GM12873 (cell line): ENCODE data around the gene HYCC1.

Experiments
- TF ChIP-seq, protein P1 (sequence below): IDR thresholded peaks from 2 replicates; pipeline ENCODE4 v1.5.1; 2012; ENCODE audit warnings: low read depth, mild to moderate bottlenecking, moderate library complexity, low read length, control low read depth; ENCODE audit not compliant: insufficient read depth; ENCODE audit errors: missing control alignments

The HYCC1 gene

DNA sequence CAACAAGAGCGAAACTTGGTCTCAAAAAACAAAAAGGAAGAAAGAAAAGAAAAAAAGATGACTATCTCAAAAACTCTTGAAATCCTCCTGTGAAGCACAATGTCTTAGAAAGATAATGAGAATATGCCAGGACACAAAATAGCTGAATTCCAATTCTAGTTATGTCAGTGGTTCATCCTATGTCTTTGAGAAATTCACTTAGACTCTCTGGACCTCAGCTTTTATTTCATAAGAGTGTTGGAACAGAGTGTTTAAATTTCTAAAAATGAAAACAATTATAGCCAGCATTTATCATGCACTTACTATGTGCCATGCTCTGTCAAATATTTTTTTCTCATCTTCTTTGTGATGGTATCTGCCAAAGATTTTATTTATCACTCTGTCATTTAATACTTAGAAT, 13.3 kb upstream of the HYCC1 start:
- TF ChIP-seq, protein P1, sequence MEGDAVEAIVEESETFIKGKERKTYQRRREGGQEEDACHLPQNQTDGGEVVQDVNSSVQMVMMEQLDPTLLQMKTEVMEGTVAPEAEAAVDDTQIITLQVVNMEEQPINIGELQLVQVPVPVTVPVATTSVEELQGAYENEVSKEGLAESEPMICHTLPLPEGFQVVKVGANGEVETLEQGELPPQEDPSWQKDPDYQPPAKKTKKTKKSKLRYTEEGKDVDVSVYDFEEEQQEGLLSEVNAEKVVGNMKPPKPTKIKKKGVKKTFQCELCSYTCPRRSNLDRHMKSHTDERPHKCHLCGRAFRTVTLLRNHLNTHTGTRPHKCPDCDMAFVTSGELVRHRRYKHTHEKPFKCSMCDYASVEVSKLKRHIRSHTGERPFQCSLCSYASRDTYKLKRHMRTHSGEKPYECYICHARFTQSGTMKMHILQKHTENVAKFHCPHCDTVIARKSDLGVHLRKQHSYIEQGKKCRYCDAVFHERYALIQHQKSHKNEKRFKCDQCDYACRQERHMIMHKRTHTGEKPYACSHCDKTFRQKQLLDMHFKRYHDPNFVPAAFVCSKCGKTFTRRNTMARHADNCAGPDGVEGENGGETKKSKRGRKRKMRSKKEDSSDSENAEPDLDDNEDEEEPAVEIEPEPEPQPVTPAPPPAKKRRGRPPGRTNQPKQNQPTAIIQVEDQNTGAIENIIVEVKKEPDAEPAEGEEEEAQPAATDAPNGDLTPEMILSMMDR = no peak

DNA sequence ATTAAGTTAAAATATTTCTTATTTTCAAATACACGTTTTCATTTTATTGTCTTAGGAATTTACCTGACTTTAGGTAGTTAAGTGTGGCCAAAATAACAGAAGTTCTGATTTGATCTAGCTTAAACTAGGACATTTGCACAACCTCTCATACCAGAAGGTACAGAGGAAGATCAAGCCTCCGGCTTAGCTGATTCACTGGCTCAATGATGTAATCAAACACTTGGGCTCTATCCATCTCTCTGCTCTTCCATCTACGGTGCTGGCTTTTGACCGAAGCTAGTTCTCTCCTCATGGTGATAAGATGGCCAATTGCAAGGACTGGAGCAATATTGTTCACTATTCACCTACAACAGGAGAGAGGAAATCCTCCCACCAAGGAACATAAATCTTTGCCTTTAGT, 12.2 kb upstream of the HYCC1 start:
- TF ChIP-seq, protein P1 = no peak

GRCh38 chr7:23024454-23024853, 10.5 kb upstream of the HYCC1 start:
- TF ChIP-seq, protein P1 = no peak

- TF ChIP-seq, protein P1 = no peak
Measured at GRCh38 chr7:23022851-23023250, 8.9 kb upstream of the HYCC1 start.

DNA sequence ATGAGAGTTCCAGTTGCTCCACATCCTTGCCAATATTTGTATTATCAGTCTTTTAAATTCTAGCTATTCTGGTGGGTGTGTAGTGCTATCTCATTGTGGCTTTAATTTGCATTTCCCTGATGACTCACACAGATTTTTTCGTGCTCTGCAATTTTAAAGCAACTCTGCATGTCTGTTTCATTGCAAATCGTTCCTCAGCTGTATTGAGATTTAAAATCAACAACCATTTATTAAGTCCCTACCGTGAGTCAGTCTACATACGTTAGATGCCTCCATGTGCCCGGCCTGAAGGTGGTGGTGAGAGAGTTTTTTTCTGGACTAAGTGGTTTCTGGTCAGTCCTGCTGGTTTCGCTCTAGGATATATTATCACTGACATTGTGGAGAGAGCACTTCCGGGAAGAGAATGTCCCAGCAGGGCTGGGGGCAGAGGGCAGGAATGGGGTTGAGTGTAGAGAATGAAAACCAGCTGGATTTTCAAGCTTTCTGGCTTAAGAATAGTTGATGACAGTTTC, 8.4 kb upstream of the HYCC1 start:
- TF ChIP-seq, protein P1 = no peak

GRCh38 chr7:23021596-23021995, 7.7 kb upstream of the HYCC1 start:
- TF ChIP-seq, protein P1 = no peak

DNA sequence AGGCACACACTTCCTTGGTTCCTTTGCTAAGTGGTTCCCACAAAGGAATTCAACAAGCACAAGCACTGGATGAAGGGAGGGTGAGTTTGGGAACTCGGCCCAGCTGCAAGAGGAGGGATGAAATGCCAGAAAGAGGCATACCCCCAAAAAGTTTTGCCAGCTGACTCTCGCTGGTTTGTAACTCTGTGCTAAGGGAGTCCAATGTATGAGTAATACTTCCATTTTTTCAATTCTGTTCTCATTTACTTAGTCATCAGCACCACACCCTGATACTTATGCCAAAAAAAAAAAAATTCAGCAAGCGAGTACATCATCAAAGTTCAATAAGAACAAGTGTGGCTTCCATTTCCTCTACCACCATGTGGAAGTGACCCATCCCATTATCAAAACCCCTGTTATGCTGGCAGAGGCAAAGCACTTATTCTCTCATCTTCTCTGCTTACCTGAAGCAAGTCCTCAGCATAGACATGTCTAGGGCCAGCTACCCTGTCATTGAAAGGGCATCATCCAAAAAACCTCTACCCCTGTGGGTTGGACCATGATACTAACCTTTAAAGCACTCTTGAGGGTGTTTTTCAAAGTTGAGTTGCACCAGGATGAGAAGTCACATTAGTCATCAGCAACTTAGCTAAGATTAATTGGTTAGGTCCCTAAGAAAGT, 6.9 kb upstream of the HYCC1 start:
- TF ChIP-seq, protein P1 = no peak
